ENCODE data around the gene NLGN1.

The NLGN1 gene

DNA sequence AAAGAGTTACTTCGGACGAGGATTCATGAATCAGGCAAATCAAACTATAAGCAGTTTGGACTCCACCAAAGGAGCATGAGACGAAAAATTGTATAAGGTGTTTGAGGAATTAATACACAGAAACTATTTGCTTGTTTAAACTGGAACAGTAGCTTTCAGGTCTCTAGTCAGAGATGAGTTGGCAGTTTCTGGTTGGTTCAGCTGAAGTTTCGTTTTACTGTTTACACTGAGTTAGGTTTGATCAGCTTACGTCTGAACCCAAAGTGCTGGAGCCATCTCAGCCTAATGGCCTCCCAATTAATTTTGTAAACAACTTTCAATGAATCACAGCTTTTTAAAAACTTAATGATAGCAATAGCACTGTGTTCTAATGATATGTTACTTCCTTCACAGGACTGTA is 703.7 kb downstream of the NLGN1 start:
- DNase-seq, result no peak

DNA sequence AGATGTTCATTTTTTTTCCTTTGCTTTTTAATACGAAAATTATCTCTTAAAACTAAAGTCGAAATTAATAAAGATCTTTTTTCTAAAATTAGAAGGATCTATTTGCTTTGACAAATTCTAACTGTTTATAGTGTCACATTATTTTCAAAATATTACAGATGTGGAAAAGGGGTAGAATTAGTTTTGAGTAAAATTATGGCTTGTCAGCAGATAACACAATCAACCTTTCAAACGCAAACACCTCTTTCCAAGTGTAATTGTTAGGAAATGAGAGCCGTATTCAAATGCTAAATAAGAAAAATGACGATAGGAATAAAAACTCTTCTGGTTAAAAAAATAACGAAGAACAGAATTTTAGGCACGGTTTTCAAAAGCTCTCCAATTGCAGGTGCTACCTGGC is 704.7 kb downstream of the NLGN1 start:
- DNase-seq, result no peak

DNA sequence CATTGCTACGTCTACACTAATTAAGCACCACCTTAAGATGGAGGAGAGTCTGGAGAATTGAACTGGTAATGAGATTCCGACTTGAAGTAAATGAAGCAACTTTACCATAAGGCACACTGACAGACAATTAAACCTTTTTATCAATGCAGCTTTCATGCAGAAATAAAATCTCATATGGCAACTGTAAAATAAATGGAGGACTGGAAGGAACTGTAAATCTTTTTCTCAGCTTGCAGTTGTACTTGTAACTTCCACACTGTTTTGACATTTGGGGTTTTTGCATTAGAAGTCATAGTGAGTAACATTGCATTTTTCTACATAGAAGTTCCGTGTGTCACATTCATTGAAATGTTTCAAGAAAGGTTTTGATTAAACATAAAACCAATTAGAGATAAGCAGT is 705.3 kb downstream of the NLGN1 start:
- DNase-seq, result no peak

DNA sequence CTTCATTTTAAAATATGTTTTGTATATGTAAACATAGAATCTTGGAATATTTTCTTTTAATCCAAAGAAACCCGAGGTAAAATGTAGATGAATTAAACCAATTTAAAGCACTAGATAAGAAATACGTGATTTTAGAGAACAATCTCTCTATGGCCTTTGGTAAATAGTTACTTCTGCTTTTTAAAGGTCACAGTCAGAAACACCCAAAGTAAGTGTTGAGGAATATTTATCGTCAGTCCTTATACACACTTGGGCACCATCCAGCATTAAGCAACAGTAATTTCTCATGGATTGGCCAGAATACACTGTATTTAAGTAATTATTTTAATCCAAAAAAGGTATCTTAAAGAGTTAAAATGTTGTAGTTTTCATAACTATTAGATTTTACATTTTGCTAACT is 713.2 kb downstream of the NLGN1 start:
- no peak for DNase-seq

DNA sequence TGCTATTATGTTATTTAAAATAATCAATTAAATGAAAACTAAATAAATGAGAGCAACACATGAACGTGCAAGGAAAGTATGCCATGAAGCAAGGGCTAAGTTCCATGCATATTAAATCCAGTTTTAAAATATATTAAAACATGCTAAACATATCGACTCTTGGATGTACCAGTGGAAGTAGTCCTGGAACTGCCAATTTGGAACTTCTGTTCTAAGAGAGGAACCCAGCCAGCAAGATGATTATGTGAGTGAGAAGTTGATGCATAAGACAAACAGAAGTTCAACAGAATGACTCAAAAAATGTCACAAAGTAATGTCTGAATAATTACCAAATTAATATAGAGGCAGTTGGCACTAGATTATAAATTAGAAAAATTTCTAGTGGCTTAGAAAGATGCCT is 714.2 kb downstream of the NLGN1 start:
- no peak for DNase-seq

DNA sequence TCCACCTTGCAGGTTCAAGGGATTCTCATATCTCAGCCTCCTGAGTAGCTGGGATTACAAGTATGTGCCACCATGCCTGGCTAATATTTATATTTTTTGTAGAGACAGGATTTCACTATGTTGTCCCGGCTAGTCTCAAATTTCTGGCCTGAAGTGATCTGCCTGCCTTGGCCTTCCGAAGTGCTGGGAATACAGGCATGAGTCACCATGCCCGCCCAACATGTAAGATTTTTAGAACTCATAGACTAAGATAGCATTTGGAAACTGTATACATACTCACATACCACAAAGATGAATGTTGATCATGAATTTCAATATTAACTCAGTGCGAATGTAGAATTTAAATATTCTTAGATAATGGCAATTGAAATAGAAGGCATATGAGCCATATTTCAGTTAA is 718.9 kb downstream of the NLGN1 start:
- no peak for DNase-seq

DNA sequence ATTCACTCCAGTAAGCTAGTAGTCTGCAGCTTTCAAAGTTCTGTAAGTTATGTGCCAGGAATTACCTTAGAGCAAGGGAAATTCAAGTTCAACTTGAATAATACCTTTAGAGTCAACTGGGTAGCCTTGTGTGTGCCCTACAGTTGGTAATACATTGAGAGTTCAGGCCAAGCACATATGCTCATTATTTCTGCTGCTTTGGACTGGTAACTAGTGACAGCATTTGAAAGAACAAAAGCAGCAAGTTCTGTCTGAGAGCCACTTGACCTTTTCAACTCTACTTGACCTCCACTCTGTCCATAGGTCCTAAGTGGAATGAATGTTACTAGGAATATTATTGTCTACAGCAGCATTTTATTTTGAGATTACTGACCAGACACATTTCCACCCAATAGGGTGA is 723.5 kb downstream of the NLGN1 start:
- no peak for DNase-seq

DNA sequence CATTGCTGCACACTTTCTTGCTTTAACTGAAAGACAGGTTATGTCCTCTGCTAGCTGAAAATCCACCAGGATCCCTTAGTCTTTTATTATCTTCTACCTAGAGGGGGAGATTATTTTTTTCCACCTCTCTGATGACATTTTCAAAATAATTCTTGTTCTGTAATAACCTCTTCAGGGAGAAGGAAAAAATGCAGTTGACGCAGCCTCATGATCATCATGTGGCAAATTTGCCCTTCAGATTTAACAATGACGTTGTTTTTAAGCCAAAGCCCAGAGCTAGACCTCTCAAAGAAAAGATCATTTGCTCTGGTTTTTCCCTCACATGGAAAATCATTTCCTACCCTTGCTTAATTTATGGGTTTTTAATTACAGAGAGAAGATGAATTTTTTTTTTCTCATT is 724.9 kb downstream of the NLGN1 start:
- no peak for DNase-seq

DNA sequence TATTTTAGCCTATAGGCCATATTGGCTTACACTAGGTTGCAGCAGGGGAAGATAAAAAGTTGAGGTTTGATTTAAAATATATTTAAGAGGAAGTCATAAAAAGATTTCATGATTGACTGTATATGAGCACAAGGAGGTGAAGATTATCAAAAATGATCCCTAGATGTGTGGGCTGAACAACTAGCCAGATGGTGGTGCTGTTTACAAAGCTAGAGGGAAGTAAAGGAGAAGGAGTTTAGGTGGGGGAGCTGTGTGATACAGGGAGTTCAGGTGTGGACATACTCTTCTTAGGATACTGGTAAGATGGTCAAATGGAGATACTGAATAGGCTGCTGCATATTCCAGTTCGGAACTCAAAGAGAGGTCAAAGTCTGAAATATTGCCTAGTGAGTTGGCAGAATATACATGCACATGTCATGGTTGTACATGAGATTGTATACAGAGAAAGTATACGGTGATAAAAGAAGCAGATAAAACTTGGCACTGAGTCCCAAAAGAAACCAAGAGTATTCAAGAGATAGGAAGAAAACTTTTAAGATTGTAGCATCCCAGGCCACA is 727.8 kb downstream of the NLGN1 start:
- no peak for DNase-seq

DNA sequence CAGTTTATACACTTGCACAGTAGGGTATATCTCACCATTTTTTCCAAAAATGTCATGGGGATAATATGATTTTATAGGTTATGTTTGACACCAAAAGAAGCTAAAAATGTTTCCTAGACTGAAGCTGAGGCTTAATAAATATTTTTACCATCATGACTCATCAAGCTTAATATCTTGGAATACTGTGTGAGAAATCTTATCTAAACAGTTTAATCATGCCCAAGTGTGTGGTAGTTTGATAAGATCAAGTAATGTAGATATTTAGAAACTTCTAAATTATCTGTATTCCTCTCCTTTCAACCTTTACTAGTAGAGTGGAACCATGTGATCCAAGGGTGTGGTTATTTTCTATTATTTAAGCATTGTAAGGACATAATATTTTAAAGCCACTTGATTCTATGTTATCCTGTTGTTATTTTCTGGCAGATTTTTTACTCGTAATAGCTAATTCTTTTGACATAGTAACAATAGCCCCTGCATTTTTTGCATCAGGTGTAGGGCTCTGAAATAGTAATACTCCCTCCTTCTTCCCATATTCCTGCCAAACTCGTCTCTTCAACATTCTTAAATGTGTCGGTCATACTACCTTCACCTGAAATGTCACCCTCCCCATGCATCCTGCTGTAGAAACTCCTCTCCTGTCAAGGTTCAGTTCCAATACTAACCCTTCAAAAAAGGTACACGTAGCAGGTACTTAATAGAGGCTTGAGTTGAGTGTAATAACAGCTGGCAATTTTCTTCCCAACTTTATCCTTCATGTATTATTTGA is 729.6 kb downstream of the NLGN1 start:
- DNase-seq, result no peak

DNA sequence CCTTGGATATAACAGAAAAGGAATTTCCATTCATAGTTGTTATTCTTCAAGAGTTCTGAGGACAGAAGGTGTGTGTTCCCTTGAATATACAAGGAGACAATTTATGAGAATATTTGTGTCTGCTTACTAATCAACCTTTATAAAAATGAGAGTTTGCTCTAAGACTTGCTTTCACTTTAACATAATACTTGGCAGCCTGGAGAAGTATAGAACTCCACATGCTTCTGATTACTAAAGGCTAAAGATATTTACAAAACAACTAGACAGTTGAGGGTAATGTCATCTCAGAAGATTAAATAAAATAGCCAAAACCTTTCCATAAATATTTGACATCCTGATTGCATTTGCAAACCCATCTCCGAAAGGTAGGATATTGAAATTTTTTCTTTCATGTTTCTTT is 734.5 kb downstream of the NLGN1 start:
- DNase-seq, result no peak

DNA sequence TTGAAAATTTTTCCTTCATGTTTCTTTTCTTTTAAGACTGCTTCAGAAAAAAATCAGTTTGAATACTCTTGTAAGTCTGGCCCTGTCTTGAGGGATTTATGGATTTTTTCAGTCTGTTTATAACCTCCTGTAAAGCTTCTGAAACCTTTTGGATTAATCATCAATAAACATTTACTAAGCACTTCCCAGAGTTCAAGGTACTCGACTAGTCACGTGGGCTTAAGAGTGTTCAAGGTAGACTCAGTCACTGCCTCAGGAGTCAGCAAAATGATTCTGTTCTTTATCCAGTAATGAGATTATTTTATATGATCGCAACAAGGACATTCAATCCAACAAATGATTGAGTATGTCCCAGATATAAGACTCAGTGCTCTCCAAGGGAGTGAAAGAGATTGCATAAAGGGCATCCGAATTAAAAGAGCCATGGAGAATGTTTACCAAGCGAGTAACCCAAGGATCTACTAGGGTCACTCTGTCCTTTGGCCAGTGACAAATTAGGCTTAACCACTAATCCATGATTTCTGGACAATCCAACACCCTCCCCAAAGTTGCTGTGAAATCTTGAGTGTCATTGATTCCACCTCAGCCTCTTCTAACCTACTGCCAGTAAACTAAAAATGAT is 735.0 kb downstream of the NLGN1 start:
- DNase-seq, result no peak

DNA sequence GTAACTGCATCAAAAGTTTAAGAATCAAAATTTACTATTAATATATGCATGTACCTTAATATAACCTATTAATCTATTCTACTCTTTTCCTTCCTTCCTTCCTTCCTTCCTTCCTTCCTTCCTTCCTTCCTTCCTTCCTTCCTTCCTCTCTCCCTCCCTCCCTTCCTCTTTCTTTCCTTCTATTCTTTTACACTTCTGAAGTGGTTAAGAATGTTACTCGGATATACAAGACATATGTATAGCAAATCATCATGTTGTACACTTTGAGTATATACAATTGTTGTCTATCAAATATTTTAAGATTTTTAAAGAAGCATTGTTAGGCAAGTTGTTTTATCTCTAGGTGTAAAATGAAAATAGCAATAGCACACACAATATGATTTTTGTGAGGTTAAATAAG is 748.5 kb downstream of the NLGN1 start:
- no peak for DNase-seq

DNA sequence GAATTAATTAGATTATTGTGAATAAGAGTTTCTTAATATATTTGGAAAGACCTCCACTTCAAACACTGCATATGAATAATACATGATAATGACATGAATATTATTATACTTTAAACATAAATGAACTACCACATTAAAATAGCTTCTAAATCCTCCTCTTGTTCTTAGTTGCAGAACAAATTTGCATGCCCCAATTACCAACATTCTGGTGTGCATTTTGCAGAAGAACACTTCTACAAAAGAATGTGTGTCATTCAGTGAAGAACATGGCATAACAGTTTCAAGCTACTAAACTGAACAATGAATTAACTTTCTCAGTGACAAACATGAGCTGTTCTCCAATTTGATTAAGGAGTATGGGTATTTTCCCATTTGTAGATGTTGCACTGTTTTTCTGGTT is 750.3 kb downstream of the NLGN1 start:
- DNase-seq, result no peak

DNA sequence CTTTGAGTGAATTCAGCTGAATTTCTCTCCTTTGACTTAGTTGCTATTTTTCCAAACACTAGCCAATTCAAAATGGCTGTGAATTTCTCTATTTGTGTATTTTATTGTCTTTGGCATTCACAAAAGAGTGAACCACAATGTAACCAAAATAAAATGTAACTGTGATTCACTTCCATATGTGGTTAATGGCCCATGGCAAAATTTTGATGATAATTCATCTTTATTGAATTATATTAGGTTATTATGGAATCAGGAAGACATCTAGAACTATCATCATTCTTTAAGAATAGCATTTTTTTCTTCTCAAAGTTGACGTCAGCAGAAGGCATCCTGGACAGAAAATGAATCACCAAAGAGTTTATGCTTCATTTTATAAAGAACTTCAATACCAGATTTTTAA is 756.3 kb downstream of the NLGN1 start:
- DNase-seq, result no peak

DNA sequence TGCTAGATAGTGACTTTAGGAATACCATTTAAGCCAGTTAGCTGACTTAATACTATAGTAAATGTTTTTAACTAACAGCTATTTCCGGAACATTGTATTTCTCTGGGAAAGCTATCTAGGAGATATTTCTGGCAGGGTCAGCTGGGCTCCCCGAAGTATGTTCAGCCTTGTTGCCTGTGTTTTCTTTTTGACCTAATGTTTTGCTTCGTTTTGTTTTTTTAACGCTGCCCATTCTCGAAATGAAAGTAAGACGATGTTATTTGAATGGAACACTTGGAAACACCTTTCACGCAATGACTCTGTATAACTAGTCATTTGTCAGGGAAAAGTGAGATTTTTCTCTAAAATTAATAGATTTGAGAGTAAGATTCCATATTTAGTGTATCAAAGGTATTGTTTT is 758.7 kb downstream of the NLGN1 start:
- DNase-seq, result no peak

DNA sequence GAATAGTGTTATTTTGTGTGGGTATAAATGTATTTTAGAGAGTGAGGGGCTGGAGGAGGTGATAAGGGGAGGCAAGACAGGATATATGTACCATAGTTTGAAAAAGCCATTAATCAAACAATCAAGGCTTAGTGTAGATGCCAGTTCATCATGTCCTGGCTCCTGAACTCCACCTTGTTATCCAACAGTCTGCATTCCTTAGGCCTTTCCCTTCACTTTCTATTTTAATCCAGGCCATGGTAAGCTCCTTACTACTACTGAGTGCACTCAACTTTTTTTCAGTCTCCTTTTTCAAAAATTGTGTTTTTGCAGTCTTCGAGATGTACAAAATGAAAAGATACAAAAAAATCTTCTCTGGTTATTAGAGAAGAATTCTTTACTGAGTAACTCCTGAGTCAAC is 761.1 kb downstream of the NLGN1 start:
- no peak for DNase-seq

DNA sequence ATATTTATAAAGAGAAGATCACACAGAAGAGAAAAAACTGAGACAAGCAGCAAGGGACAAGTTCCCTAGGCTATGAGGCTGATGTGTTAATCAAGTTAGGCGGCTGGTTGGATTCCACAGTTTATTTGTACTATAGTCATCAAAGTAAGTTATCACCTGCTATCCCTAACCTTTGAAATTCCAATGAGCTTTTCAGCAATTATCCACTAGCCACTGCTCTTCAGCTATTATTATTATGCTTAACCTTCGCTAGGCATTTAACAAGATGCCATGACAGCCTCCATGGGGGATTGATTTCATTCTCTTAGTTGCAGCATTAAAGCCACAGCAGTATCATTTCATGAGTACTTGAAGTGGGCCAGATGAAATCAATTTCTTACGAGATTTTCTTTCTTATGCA is 762.1 kb downstream of the NLGN1 start:
- DNase-seq, result no peak

DNA sequence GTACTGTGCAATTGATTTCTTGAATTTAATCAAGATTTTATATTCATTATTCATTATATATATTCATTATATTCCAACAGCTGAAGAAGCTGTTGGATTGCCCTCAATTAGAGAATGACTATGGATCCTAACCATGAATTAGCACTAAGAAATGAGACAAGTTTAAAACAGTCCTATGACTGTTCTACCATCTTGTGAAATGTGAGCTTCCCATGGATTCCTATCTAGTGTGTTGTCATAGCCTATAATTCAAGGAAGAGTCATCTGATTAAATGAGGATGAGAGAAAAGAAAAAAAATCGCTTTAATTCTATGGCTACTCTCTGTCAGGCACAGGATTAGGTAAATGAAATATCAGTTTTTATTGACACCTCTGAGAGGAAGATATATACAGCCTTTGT is 765.0 kb downstream of the NLGN1 start:
- DNase-seq, result no peak

DNA sequence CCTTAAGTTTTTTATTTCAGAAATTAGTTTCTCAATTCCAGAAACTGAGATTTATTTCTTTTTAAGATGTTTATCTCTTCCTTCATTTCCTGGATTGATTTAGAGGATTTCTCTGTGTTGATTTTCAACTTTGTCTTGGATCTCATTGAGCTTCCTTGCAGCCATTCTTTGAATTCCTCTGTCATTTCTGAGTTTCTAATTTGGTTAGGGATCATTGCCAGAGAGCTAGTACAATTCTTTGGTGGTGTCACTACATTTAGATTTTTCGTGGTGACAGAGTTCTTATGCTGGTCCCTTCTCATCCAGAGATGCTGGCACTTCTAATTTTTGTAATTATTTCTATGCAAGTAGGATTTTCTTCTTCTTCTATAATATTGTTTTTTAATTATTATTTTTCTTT is 770.5 kb downstream of the NLGN1 start:
- no peak for DNase-seq

DNA sequence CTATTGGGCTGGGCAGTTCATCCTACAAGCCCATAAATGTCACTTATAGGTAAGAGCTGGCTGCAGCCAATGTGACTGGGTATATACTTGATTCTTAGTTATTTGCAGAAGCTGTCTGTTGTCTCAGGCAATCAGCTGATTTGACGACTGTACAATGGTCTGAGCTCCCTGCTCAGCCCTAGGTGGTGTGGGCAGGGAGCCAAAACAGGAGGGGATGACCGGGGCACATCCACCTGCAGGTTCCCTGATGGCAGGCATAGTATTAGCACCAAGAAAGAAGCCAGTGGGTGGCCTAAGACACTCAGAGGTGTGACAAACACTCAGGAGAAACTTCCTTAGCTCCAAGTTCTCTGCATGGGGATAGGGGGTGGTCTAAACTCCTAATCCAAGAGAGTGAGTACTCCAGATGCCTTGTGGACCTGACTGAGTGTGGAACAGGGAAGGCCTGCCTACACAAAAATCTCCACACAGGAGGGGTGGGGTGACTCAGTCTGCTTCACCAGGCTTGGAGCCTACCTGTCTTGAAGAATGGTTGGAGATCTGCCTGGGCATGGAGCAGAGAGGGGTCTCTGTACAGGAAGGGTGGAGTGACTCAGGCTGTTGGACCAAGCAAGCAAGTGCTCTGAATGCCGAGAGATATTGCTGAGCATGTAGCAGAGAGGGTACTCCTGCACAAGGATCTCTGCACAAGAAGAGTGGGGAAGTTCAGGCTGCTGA is 771.2 kb downstream of the NLGN1 start:
- DNase-seq, result no peak

DNA sequence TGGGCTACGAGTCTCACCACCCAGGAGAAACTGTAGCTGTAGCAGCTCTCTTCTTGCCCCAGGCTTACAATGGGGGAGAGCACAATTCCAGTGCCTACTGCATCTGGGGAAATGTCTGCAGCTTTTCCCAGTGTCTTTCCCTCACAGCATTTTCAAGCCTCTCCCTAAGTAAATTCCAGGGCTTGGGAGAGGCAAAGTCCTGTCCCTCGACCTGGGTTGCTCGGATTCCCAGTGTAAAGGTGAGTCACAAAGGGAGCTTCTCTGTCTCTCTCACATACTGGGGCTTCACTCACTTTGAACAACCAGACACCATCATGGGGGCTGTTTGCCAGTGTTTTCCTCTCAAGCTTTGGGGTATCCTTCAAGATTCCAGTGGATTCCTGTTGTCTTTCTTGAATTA is 772.2 kb downstream of the NLGN1 start:
- DNase-seq, result no peak

DNA sequence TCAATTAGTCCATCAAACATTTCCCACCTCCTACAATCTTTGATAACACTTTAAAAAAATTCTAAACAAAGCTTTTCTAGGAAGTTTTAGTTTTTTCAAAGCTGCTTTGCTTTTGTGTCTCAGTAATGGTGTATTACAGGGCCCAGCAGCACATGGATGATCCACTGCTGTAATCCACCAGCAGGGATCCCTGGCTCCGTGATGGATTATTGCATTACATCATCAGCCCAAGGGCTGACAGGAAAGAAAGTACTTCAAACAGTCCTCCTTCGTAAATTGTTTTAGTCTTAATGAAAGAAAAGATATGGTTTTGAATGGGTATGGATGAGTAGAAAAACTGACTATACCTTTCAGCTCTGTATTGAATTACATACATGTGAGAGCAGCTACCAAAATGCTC is 772.7 kb downstream of the NLGN1 start:
- no peak for DNase-seq
